NCI-H128 (cell line): Measurements from ENCODE around the gene NEMF.
"Not testable (repeated sequence)": the region's sequence is repeated elsewhere in the genome, so short reads cannot be mapped to it uniquely, and the experiment has no call there.

Experiments used
- DNase-seq: peaks from one replicate; lab custom pipeline; 2025; ENCODE audit not compliant: unreplicated experiment; lab: John Stamatoyannopoulos, UW

NEMF gene

GRCh38 chr14:49816844-49817243, 35.7 kb downstream of the NEMF start:
- DNase-seq, result no peak

GRCh38 chr14:49816118-49816517, 36.5 kb downstream of the NEMF start:
- not testable (repeated sequence) for DNase-seq

- no peak for DNase-seq
These were observed 43.8 kb downstream of the NEMF start for GRCh38 chr14:49808780-49809179.

- DNase-seq, result no peak
These were observed 56.6 kb downstream of the NEMF start for GRCh38 chr14:49796025-49796424.

- no peak for DNase-seq
These were observed 60.0 kb downstream of the NEMF start for GRCh38 chr14:49792618-49793017.

- DNase-seq, result no peak
These were observed 66.3 kb downstream of the NEMF start for GRCh38 chr14:49786315-49786714.

GRCh38 chr14:49783394-49784014, 69.1 kb downstream of the NEMF start:
- DNase-seq, result no peak

GRCh38 chr14:49781040-49781439, 71.5 kb downstream of the NEMF start:
- DNase-seq, result not testable (repeated sequence)

- DNase-seq, result no peak
These were observed 74.2 kb downstream of the NEMF start for GRCh38 chr14:49778421-49778820.

- no peak for DNase-seq
These were observed 78.5 kb downstream of the NEMF start for GRCh38 chr14:49774106-49774505.

- DNase-seq, result not testable (repeated sequence)
These were observed 80.9 kb downstream of the NEMF start for GRCh38 chr14:49771691-49772090.

GRCh38 chr14:49770212-49770817, 82.3 kb downstream of the NEMF start:
- no peak for DNase-seq

- no peak for DNase-seq
These were observed 82.9 kb downstream of the NEMF start for GRCh38 chr14:49769581-49770211.

GRCh38 chr14:49769171-49769570, 83.4 kb downstream of the NEMF start:
- no peak for DNase-seq

- DNase-seq, result no peak
These were observed 84.1 kb downstream of the NEMF start for GRCh38 chr14:49768301-49769121.

GRCh38 chr14:49767571-49768300, 84.9 kb downstream of the NEMF start, which contains the start of gene KLHDC2:
Gene KLHDC2, plus strand, starts transcription at chr14:49768153. Its CDS starts 316 bp downstream, at chr14:49768469.
- DNase-seq, result peak; percentile 73

- no peak for DNase-seq
These were observed 85.4 kb downstream of the NEMF start for GRCh38 chr14:49767270-49767570.

- DNase-seq, result no peak
These were observed 85.7 kb downstream of the NEMF start for GRCh38 chr14:49766839-49767238.

GRCh38 chr14:49761839-49762551, 90.6 kb downstream of the NEMF start:
- no peak for DNase-seq

GRCh38 chr14:49755378-49755777, 97.2 kb downstream of the NEMF start:
- no peak for DNase-seq
